Uterus (tissue), 4 donors: ENCODE data around the gene GMNC. TPM values are rescaled to one million over a fixed set of nuclear protein-coding genes. Genes with fewer than 3 reads are reported as not detected.

Experiments used
- DNase-seq, 2 donors: peaks; one replicate each; pipeline ENCODE4 v3.0.0-alpha.2; 2019 to 2020
- H3K27ac ChIP-seq, 2 donors: fragments of 200-600 bp; sonication (generic); 1 replicate in 1 of 2; 2 replicates in 1 of 2; pipeline ENCODE4 v1.5.1; 2016 to 2018
- H3K27me3 ChIP-seq, 2 donors: fragments of 200-600 bp; sonication (generic); one replicate each; pipeline ENCODE4 v1.5.1; 2018 to 2019; ENCODE audit warnings: control low read depth in 1 of 2
- H3K36me3 ChIP-seq, 2 donors: fragments of 200-600 bp; sonication (generic); one replicate each; pipeline ENCODE4 v1.5.1; 2019; ENCODE audit warnings: control low read depth in 1 of 2
- H3K4me1 ChIP-seq, 2 donors: fragments of 200-600 bp; sonication (generic); one replicate each; pipeline ENCODE4 v1.5.1; 2018 to 2019; ENCODE audit warnings: control low read depth in 1 of 2
- H3K4me3 ChIP-seq, 2 donors: fragments of 200-600 bp; sonication (generic); 1 replicate in 1 of 2; 2 replicates in 1 of 2; pipeline ENCODE4 v1.5.1; 2018 to 2019; ENCODE audit warnings: mild to moderate bottlenecking in 1 of 2
- H3K9me3 ChIP-seq, 2 donors: fragments of 200-600 bp; sonication (generic); one replicate each; pipeline ENCODE4 v1.5.1; 2019; ENCODE audit warnings: control low read depth in 1 of 2
- POLR2A ChIP-seq, 2 donors: fragments of 450-650 bp; IDR thresholded peaks; one replicate each; pipeline ENCODE4 v1.6.1; 2016; ENCODE audit warnings: antibody characterized with exemption in 2 of 2, mild to moderate bottlenecking in 1 of 2, moderate library complexity in 1 of 2
- intact Hi-C: fragments of 100-400 bp; cut with DNase I; formaldehyde crosslinking; loops from one replicate; pipeline ENCODE4 v1.15.1; 2023; ENCODE audit warnings: low total_unique reads
- total RNA-seq, 4 donors: library from RNA; depleted of rRNA in 3 of 4; stranded (reverse); fragments of >200 nt in 3 of 4; gene quantifications; one replicate each; pipeline versions ENCODE4 v1.1.0 to v1.2.4, GENCODE V29; 2014 to 2023
- TF ChIP-seq, protein P1 (sequence below), 4 experiments: fragments of 200-600 bp in 2 of 4; fragments of 450-650 bp in 2 of 4; sonication (generic) in 2 of 4; IDR thresholded peaks; one replicate each; pipeline ENCODE4 v1.5.1; 2016 to 2019; ENCODE audit warnings: antibody characterized with exemption in 4 of 4, mild to moderate bottlenecking in 2 of 4, moderate library complexity in 1 of 4
- donor health status: DM: yes; HTN: yes; CAD: no.

Gene GMNC, protein sequence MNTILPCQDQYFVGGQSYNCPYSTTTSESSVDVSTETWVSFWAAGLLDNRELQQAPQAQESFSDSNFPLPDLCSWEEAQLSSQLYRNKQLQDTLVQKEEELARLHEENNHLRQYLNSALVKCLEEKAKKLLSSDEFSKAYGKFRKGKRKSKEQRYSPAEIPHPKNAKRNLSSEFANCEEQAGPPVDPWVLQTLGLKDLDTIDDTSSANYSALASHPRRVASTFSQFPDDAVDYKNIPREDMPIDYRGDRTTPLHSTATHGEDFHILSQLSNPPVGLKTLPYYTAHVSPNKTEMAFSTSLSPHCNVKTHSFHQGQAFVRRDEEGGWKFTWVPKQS
- 1 to 10 TPM in 1 of 4 donors, under 1 TPM in 2, not detected in 1; 0.64 to 2.6 (median 0.88) TPM for total RNA-seq

GRCh38 chr3:190862209-190863118 lies at the start of gene GMNC:
GMNC (minus strand) TSS chr3:190862694; CDS start chr3:190862615, 79 bp downstream.
- H3K27me3 ChIP-seq: no peaks in the 10 kb centered on the region
- H3K4me1 ChIP-seq: no peaks in the 10 kb centered on the region
- no peaks in the 10 kb centered on the region for H3K9me3 ChIP-seq
- H3K27ac ChIP-seq: peak within 1 kb of the TSS; percentile 63 to 85
- H3K36me3 ChIP-seq: no peaks in the 10 kb centered on the region
- peak within 1 kb of the TSS; percentile 39 to 70 for H3K4me3 ChIP-seq
- DNase-seq: peak; percentile 60 to 62
- TF ChIP-seq, protein P1, sequence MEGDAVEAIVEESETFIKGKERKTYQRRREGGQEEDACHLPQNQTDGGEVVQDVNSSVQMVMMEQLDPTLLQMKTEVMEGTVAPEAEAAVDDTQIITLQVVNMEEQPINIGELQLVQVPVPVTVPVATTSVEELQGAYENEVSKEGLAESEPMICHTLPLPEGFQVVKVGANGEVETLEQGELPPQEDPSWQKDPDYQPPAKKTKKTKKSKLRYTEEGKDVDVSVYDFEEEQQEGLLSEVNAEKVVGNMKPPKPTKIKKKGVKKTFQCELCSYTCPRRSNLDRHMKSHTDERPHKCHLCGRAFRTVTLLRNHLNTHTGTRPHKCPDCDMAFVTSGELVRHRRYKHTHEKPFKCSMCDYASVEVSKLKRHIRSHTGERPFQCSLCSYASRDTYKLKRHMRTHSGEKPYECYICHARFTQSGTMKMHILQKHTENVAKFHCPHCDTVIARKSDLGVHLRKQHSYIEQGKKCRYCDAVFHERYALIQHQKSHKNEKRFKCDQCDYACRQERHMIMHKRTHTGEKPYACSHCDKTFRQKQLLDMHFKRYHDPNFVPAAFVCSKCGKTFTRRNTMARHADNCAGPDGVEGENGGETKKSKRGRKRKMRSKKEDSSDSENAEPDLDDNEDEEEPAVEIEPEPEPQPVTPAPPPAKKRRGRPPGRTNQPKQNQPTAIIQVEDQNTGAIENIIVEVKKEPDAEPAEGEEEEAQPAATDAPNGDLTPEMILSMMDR (IDR thresholded peaks at IDR 0.05): no peak
- peak; percentile 32 to 69 for TF ChIP-seq POLR2A (IDR thresholded peaks at IDR 0.05)
- intact Hi-C loops: no loop called here

- Histone ChIP-seq H3K9me3 (no peaks in the 10 kb centered on the region), H3K36me3 (no peaks in the 10 kb centered on the region), H3K4me1 (no peaks in the 10 kb centered on the region), H3K4me3 (no peak overlapping the region), H3K27ac (no peak overlapping the region), H3K27me3 (no peaks in the 10 kb centered on the region)
- no peak for DNase-seq
- TF ChIP-seq, protein P1 (IDR thresholded peaks at IDR 0.05): no peak
- no peak for TF ChIP-seq POLR2A (IDR thresholded peaks at IDR 0.05)
- intact Hi-C loops: no loop called here
These were observed 48.9 kb upstream of the GMNC start for GRCh38 chr3:190911382-190911781.

- no peak for DNase-seq
- intact Hi-C loops: no loop called here
- Histone ChIP-seq H3K27me3 (no peaks in the 10 kb centered on the region), H3K36me3 (no peaks in the 10 kb centered on the region), H3K4me3 (no peak overlapping the region), H3K9me3 (no peaks in the 10 kb centered on the region), H3K4me1 (no peaks in the 10 kb centered on the region), H3K27ac (no peak overlapping the region)
- TF ChIP-seq POLR2A (IDR thresholded peaks at IDR 0.05): no peak
- TF ChIP-seq, protein P1 (IDR thresholded peaks at IDR 0.05): no peak
These were observed 47.4 kb upstream of the GMNC start for GRCh38 chr3:190909908-190910307.

GRCh38 chr3:190903156-190903555 lies 40.7 kb upstream of the GMNC start:
- Histone ChIP-seq H3K9me3 (no peaks in the 10 kb centered on the region), H3K27me3 (no peaks in the 10 kb centered on the region), H3K27ac (no peak overlapping the region), H3K36me3 (no peaks in the 10 kb centered on the region), H3K4me1 (no peaks in the 10 kb centered on the region), H3K4me3 (no peak overlapping the region)
- no peak for DNase-seq
- intact Hi-C loops: no loop called here
- TF ChIP-seq, protein P1 (IDR thresholded peaks at IDR 0.05): no peak
- no peak for TF ChIP-seq POLR2A (IDR thresholded peaks at IDR 0.05)

GRCh38 chr3:190902292-190902691 lies 39.8 kb upstream of the GMNC start:
- Histone ChIP-seq H3K4me3 (no peak overlapping the region), H3K36me3 (no peaks in the 10 kb centered on the region), H3K27ac (no peak overlapping the region), H3K27me3 (no peaks in the 10 kb centered on the region), H3K4me1 (no peaks in the 10 kb centered on the region), H3K9me3 (no peaks in the 10 kb centered on the region)
- intact Hi-C loops: no loop called here
- no peak for TF ChIP-seq POLR2A (IDR thresholded peaks at IDR 0.05)
- TF ChIP-seq, protein P1 (IDR thresholded peaks at IDR 0.05): no peak
- DNase-seq: no peak
